C4-2B (cell line): ENCODE results near the gene NDEL1.
A peak's percentile ranks its signal among the peaks of the same experiment; 100 is the strongest.

Experiments
- H3K27ac ChIP-seq: fragments of 450-650 bp; 2 replicates; pipeline ENCODE4 v1.5.1; 2017
- ZFX ChIP-seq: fragments of 450-650 bp; IDR thresholded peaks from 2 replicates; pipeline ENCODE4 v1.6.1; 2017
- TF ChIP-seq, protein P1 (sequence below): fragments of 450-650 bp; conservative IDR thresholded peaks from 2 replicates; pipeline ENCODE4 v1.5.1; 2017; ENCODE audit warnings: mild to moderate bottlenecking

The NDEL1 gene

DNA sequence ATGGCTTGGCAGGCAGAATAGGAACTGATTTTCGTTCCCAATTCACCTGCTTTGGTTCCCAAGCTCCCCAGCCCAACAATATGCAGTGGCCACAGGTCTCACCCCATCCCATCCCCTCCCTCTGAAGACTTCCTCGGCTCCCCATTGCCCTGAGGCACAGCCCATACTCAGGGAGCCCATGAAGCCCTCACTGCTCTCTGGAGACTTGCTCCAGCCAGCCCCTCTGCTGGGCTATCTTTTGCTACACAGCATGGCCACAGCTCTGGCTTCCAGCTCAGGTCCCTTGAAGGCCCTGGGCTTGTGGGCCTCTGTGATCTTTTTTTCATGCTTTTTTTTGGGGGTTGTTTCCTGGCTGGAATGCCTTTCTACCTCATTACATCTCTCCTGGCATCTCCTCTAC is 29.5 kb upstream of the NDEL1 start:
- no peak overlapping the region for H3K27ac ChIP-seq
- TF ChIP-seq, protein P1, sequence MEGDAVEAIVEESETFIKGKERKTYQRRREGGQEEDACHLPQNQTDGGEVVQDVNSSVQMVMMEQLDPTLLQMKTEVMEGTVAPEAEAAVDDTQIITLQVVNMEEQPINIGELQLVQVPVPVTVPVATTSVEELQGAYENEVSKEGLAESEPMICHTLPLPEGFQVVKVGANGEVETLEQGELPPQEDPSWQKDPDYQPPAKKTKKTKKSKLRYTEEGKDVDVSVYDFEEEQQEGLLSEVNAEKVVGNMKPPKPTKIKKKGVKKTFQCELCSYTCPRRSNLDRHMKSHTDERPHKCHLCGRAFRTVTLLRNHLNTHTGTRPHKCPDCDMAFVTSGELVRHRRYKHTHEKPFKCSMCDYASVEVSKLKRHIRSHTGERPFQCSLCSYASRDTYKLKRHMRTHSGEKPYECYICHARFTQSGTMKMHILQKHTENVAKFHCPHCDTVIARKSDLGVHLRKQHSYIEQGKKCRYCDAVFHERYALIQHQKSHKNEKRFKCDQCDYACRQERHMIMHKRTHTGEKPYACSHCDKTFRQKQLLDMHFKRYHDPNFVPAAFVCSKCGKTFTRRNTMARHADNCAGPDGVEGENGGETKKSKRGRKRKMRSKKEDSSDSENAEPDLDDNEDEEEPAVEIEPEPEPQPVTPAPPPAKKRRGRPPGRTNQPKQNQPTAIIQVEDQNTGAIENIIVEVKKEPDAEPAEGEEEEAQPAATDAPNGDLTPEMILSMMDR: no peak
- TF ChIP-seq ZFX: no peak

DNA sequence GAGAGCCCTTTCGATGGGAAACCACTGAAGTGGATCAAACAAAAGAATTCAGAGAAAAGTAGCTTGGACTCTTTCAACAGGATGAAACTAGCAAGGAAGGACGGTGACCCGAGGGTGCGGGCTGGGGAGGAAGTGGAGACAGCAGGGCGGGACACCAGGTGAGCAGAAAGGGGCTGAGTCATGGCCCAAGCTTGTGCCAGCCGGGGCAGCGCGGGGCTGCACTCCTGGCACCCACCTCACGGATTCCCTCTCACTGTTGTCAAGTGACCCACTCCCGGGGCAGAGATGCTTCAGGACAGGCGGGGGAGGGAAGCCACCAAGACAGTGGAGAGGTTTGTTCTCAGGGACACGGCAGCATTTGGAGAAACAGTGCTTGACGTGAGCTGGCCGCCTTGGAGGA is 27.3 kb upstream of the NDEL1 start:
- H3K27ac ChIP-seq: no peak overlapping the region
- TF ChIP-seq, protein P1: no peak
- no peak for TF ChIP-seq ZFX

DNA sequence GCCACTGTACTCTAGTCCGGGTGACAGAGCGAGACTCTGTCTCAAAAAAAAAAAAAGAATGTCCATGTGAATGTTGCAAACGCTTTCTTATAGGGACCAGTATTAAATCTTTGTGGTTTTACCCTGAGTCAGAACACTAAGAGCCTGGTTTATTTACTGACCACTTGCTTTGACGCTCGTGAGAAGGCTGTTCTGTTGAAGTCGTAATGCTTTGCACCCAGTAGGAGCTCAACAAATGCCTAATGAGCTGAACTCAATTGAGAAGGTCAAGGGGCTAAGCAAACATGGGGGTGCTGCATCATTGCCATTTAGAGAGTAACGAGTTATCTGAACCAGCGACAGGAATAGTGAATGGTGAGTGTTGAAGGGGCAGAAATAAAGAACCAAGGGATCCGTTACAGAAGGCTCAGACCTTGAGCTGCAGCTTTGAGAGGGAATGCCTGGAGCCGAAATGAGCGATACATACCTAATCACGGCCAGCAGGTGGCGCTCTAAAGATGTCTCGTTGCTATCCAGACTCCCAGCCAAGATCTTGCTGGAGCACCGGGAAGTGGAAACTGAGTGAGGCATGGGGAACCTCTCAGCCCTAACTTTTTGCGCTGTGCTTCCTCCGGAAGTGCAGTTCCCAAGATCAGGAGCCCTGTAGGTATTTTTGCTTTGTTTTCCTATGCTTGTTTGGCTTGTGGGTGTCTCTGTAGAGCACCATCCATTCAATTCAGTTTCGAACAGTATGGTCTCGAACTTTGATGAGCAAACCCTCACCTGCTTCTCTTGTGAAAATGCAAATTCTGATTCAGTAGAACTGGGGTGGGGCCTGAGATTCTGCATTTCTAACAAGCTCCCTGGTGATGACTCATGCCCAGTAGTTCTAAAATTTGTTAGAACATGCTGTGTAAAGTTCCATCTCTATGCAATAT is 25.5 kb upstream of the NDEL1 start:
- H3K27ac ChIP-seq: no peak overlapping the region
- no peak for TF ChIP-seq ZFX
- TF ChIP-seq, protein P1: peak; percentile 90

DNA sequence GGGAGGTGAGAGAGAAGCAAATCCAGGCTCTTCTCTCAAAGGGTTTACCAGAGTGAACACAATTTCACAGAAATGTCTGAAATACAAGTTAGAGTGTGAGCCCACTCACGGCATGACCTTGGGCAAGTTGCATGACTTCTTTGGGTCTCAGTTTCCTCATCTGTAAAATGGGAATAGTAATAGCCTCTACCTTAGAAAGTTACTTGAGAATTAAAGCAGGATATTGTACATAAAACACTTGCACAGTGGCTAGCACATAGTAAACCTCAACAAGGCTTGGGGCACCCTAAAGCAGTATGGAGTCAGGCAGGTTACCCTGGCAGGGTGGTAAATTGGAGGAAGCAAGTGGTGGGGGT is 24.8 kb upstream of the NDEL1 start:
- H3K27ac ChIP-seq: no peak overlapping the region
- no peak for TF ChIP-seq ZFX
- TF ChIP-seq, protein P1: no peak

DNA sequence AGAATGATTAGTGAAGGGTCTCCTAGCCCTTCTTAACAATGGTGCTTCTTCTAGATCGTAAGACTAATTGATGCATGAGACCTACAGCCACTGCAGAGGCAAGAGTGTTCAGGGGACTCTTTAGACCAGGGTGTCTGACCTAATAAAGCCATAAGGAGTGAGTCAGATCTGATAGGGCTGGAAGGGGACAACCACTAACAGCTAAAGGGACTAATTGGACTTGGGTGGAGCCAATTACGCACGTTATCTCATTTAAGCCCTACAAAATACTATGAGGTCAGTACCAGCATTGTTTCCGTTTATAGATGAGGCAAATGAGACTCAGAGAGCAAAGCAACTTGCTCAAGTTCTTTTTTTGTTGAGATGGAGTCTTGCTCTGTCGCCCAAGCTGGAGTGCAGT is 23.6 kb upstream of the NDEL1 start:
- H3K27ac ChIP-seq: no peak overlapping the region
- TF ChIP-seq, protein P1: no peak
- no peak for TF ChIP-seq ZFX

DNA sequence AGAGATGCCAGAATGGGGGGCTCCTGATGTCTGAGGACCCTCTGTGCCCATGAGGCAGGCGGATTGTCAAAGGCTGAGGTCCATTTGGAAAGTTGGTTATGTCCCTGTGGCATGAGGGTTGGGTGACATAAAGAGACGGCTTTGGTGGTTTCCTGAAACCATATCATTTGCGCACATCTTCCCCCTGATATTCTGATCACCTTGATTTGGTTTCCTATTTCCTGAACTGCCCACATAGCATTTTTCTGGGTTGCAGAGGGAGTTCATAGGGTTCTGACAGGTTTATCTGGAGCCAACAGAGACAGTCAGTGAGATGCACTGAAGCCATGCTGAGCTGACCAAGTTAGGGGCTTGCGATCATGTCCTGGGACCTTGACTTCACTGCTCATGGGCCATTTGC is 22.4 kb upstream of the NDEL1 start:
- TF ChIP-seq, protein P1: no peak
- no peak for TF ChIP-seq ZFX

DNA sequence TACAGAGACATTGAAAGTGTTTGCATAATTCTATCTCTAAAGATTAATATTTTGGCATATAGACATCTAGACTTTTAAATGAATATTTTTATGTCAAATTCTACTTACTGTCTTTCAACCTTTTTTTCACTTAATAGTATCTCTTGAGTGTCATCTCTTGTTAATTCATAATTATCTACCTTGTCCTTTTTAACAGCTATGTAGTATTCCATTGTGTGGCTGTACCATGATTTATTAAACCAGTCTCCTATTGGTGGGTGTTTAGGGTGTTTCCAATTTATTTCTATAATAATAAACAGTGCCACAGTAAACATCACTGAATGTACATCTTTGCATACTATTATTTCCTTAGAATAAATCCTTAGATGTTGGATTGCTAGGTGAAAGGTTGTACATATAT is 21.7 kb upstream of the NDEL1 start:
- TF ChIP-seq, protein P1: no peak
- no peak for TF ChIP-seq ZFX

More for the DNA sequence above, 22.4 kb upstream of the NDEL1 start:
- no peak overlapping the region for H3K27ac ChIP-seq

More for the DNA sequence above, 21.7 kb upstream of the NDEL1 start:
- no peak overlapping the region for H3K27ac ChIP-seq
